ENCODE results near the gene LRRC61.

The LRRC61 gene

GRCh38 chr7:150370612-150371071, 47.5 kb downstream of the LRRC61 start:
- DNase-seq (ENCODE audit: low read depth in 2 of 2), result no peak

DNA sequence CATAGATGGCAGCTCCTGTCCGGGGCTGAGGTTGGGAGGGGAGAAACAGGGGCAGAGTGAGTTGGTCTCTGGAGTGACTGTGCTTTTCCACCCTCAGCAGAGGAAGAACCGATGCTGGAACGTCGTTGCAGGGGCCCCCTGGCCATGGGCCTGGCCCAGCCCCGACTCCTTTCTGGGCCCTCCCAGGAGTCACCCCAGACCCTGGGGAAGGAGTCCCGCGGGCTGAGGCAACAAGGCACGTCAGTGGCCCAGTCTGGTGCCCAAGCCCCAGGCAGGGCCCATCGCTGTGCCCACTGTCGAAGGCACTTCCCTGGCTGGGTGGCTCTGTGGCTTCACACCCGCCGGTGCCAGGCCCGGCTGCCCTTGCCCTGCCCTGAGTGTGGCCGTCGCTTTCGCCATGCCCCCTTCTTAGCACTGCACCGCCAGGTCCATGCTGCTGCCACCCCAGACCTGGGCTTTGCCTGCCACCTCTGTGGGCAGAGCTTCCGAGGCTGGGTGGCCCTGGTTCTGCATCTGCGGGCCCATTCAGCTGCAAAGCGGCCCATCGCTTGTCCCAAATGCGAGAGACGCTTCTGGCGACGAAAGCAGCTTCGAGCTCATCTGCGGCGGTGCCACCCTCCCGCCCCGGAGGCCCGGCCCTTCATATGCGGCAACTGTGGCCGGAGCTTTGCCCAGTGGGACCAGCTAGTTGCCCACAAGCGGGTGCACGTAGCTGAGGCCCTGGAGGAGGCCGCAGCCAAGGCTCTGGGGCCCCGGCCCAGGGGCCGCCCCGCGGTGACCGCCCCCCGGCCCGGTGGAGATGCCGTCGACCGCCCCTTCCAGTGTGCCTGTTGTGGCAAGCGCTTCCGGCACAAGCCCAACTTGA, 48.2 kb downstream of the LRRC61 start:
- DNase-seq (ENCODE audit: low read depth in 2 of 2), result no peak

DNA sequence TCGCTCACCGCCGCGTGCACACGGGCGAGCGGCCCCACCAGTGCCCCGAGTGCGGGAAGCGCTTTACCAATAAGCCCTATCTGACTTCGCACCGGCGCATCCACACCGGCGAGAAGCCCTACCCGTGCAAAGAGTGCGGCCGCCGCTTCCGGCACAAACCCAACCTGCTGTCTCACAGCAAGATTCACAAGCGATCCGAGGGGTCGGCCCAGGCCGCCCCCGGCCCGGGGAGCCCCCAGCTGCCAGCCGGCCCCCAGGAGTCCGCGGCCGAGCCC, 48.8 kb downstream of the LRRC61 start:
- DNase-seq (ENCODE audit: low read depth in 2 of 2), result no peak

GRCh38 chr7:150372271-150373048, 49.3 kb downstream of the LRRC61 start:
- DNase-seq (ENCODE audit: low read depth in 2 of 2), result no peak

- DNase-seq (ENCODE audit: low read depth in 2 of 2), result no peak
Measured at GRCh38 chr7:150373049-150373801, 50.1 kb downstream of the LRRC61 start.

- no peak for DNase-seq (ENCODE audit: low read depth in 2 of 2)
Measured at GRCh38 chr7:150374026-150374425, 50.9 kb downstream of the LRRC61 start.

- DNase-seq (ENCODE audit: low read depth in 2 of 2), result no peak
Measured at GRCh38 chr7:150374472-150374871, 51.3 kb downstream of the LRRC61 start.

GRCh38 chr7:150375662-150376521, 52.7 kb downstream of the LRRC61 start:
- no peak for DNase-seq (ENCODE audit: low read depth in 2 of 2)

- no peak for DNase-seq (ENCODE audit: low read depth in 2 of 2)
Measured at GRCh38 chr7:150376560-150376959, 53.4 kb downstream of the LRRC61 start.

GRCh38 chr7:150377196-150377595, 54.0 kb downstream of the LRRC61 start:
- no peak for DNase-seq (ENCODE audit: low read depth in 2 of 2)

GRCh38 chr7:150377635-150378034, 54.5 kb downstream of the LRRC61 start:
- no peak for DNase-seq (ENCODE audit: low read depth in 2 of 2)

DNA sequence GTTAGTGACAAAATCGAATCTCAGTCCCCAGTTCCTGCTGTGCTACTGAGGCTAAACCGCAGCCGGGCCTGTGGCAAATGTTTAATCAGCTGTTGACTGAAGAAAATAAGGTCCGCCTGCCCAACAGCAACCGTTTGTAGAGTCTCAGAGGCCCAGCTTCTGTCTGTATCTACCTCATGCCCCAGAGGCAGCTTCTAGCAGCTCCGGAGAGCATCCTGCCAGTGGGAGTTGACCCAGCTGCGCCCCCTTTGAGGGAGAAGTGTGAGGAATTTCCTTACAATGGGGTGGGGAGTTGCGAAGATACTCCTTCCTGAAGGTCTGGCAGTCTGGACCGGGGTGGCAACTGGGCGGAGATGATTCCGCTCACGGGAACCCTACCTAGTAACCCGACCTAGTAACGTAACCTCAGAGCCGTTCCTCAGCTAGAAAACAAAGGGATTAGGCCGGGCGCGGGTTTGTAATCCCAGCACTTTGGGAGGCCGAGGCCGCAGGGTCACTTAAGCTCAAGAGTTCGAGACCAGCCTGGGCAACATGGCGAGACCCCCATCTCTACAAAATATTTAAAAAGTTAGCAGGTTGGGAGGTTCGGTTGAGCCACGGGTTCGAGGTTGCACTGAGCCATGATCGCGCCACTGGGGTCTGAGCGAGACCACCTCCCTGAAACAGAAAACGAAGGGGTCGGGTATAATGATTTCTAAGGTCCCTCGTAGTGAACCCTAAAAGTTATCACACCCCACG, 55.1 kb downstream of the LRRC61 start:
- peak in 1 of 2 experiments; percentile 41 for DNase-seq (ENCODE audit: low read depth in 2 of 2)

DNA sequence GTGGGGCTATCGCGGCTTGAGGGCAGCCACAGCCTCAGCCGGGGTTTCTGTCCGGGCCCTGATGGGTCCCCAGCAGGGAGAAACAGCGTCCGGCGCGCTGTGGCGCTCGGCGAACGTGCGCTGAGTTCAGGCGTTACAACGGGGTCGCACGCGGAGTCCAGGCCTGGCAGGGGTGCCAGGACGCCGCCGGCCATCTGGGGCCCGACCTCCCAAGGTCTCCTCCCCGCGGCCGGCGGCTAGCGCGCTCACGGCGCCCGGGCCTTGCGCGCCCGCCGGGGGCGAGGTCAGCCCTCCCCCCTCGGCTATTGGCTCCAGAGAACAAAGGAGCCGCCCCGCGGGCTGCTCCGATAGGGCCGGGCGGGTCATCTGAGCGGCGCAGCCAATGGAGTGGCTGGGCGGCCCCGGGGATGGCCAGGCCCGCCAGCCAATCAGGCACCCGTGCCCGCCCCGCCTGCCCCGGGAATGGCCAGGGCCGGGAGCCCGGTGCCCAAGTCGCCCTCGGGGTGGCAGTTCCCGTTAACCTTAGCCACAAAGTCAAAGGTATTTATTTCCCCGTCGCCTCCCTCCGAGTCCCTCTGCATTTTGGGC, 55.8 kb downstream of the LRRC61 start, which contains the start of gene ZNF775:
Gene ZNF775 (plus strand): TSS at position 478 of the 588 bp plus-strand sequence. CDS start 9,141 bp downstream, outside the sequence.
- DNase-seq (ENCODE audit: low read depth in 2 of 2), result peak; percentile 82 to 83

DNA sequence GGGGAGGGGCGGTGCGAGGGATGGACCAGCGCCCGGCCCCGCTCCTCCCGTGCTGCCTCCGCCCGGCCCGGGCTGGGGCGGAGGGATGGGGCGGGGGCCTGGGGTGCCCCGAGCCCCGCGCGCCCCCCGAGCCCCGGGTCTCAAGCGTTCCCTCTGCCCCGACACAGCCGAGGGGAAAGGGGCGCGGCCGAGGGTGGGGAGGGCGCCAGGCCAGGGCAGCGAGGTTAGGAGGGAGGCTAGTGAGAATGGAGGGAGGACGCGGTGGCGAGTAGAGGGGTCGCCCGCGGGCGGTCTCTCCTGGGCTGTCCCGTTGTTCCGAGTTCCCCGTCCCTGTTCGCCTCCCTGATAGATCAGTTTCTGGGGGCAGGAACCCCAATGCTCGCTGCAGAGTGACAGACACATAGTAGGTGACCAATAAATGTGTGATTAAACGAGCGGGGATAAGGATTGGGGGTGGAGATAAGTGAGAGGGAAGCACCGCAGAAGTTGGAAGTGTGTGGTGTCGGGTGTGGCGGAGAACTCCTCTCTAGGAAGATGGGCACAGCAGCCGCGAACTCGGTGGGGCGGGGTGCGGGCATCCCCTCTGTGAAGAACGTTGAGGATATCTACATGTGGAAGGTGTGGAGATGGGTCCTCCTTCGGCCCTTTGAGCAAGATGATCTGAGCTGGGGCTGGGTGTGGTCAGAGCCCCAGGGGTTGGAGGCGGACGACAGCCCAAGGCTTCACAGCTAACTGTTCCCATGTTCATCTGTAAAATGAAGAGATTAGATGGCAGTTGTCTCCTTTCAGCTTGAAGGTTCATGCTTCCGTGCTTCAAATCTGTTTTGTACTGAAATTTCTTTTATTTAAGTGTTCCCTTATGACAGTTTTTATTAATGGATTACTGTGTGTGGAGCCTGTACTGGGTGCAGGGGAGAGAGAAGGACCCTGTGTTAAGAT, 56.6 kb downstream of the LRRC61 start:
- DNase-seq (ENCODE audit: low read depth in 2 of 2), result no peak

DNA sequence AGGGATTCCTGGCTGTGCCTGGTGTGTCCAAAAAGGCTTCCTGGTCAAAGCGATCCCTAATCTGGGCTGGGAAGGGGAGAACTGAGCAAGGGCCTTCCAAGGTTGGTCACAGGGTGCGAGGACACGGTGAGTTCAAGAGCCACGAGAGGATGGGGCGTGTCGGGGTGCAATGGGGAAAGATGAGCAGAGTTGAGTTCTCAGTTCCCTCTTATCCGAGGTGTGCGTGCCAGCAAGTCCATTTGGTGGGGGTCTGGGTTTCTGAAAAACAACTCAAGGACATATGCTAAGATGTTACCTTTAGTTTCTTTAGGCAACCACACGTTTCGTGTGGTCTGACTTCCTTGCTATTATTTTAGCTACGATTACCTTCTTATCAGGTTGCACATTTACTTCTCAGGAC, 57.3 kb downstream of the LRRC61 start:
- DNase-seq (ENCODE audit: low read depth in 2 of 2), result no peak

DNA sequence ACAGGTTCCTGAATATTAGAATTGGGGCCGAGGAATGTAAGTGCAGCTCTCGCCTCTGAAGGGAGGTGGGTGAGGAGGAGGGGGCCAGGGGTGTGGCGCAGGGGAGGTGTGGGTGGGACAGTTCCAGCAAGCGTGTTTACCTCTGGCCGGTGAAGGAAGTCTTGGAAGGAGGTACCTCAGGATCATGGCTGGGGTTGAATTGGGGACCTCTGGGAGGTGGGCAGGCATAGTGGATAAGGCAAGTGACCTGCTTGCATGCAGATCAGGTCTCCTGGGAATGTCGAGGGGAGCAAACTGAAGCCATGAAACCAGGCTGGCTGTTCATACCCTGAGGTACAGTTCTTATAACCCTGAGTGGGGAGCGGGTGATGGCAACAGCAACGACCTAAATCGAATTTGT, 57.9 kb downstream of the LRRC61 start:
- no peak for DNase-seq (ENCODE audit: low read depth in 2 of 2)

GRCh38 chr7:150381785-150382122, 58.6 kb downstream of the LRRC61 start:
- DNase-seq (ENCODE audit: low read depth in 2 of 2), result no peak

DNA sequence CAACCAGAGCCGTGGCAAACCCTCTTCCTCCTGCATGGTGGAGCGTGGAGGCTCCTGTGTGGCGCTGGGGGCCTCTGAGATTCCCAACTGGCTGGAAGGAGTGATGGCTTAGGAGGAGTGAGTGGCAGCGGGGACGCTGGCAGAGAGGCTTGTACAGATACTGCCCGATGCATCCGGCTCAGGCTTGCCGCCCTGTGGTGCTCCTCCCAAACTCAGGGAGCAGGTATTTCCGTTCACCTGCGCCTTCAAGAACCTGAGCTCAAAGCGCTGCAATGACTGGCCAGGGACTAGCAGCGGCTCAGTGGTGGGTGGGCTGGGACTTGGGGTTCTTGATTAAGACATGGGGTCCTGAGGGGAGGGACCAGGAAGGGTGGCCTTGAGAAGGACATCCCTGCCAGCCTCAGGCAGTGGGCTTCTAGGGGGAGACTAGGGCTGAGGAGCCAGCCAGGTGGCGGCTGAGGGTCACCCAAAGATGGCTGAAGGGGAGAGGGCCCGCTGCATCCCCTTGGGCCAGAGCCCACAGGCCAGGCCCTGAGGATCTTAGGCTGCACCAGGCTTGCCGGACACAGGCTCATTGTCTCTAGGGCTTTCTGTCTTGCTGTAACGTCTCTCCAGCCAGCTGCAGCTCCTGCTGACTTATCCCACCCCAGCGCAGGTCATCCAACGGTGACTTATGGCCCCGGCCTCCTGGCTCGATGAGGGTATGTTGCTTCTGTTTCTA, 59.1 kb downstream of the LRRC61 start:
- no peak for DNase-seq (ENCODE audit: low read depth in 2 of 2)

- DNase-seq (ENCODE audit: low read depth in 2 of 2), result no peak
Measured at GRCh38 chr7:150382844-150383225, 59.7 kb downstream of the LRRC61 start.

Data from fibroblast of skin of left quadriceps (primary cell).